ENCODE results near the gene NANS.
"Not testable (repeated sequence)": the region's sequence is repeated elsewhere in the genome, so short reads cannot be mapped to it uniquely, and the experiment has no call there.

NANS gene

DNA sequence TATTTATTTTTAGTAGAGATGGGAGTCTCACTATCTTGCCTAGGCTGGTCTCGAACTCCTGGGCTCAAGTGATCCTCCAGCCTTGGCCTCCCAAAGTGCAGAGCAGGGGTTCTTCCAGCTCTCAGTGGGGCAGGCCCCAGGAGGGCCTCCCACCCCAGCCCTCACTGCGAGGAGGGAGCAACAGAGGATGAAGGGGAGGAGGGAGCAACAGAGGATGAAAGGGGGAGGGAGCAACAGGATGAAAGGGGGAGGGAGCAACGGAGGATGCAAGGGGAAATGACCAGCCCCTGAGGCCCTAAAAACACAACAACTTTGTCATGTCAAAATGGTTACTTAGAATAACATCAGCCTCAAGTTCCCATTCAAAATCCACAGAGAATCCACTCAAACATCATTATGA, 52.5 kb downstream of the NANS start:
- no peak overlapping the region for H3K27ac Mint-ChIP-seq
- H3K9me3 Mint-ChIP-seq = peaks cover 6% of the 10 kb centered on the region
- DNase-seq = no peak
- H3K36me3 Mint-ChIP-seq (ENCODE audit: low read depth) = no peaks in the 10 kb centered on the region
- TF ChIP-seq, protein P1, sequence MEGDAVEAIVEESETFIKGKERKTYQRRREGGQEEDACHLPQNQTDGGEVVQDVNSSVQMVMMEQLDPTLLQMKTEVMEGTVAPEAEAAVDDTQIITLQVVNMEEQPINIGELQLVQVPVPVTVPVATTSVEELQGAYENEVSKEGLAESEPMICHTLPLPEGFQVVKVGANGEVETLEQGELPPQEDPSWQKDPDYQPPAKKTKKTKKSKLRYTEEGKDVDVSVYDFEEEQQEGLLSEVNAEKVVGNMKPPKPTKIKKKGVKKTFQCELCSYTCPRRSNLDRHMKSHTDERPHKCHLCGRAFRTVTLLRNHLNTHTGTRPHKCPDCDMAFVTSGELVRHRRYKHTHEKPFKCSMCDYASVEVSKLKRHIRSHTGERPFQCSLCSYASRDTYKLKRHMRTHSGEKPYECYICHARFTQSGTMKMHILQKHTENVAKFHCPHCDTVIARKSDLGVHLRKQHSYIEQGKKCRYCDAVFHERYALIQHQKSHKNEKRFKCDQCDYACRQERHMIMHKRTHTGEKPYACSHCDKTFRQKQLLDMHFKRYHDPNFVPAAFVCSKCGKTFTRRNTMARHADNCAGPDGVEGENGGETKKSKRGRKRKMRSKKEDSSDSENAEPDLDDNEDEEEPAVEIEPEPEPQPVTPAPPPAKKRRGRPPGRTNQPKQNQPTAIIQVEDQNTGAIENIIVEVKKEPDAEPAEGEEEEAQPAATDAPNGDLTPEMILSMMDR (IDR thresholded peaks at IDR 0.05) = no peak
- H3K4me3 Mint-ChIP-seq = no peak overlapping the region
- H3K4me1 Mint-ChIP-seq = no peaks in the 10 kb centered on the region
- no peaks in the 10 kb centered on the region for H3K27me3 Mint-ChIP-seq (ENCODE audit: low read depth, poor library complexity)

DNA sequence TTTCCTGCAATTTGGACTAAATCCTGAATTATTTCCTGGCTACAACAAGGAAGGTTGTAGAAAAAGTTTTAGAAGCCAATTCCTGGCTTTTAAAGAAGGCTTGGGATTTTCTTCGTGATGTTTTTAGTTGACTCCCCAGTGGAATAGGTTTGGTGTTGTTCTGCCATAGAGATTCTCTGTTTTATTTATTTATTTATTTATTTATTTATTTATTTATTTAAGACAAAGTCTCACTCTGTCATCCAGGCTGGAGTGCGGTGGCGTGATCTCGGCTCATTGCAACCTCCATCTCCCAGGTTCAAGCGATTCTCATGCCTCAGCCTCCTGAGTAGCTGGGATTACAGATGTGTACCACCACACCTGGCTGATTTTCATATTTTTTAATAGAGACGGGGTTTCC, 60.6 kb downstream of the NANS start:
- H3K4me3 Mint-ChIP-seq; H3K27ac Mint-ChIP-seq; DNase-seq; H3K9me3 Mint-ChIP-seq; H3K36me3 Mint-ChIP-seq (ENCODE audit: low read depth): not testable (repeated sequence)
- H3K27me3 Mint-ChIP-seq (ENCODE audit: low read depth, poor library complexity) = peaks cover 25% of the 10 kb centered on the region
- peaks cover 13% of the 10 kb centered on the region for H3K4me1 Mint-ChIP-seq

DNA sequence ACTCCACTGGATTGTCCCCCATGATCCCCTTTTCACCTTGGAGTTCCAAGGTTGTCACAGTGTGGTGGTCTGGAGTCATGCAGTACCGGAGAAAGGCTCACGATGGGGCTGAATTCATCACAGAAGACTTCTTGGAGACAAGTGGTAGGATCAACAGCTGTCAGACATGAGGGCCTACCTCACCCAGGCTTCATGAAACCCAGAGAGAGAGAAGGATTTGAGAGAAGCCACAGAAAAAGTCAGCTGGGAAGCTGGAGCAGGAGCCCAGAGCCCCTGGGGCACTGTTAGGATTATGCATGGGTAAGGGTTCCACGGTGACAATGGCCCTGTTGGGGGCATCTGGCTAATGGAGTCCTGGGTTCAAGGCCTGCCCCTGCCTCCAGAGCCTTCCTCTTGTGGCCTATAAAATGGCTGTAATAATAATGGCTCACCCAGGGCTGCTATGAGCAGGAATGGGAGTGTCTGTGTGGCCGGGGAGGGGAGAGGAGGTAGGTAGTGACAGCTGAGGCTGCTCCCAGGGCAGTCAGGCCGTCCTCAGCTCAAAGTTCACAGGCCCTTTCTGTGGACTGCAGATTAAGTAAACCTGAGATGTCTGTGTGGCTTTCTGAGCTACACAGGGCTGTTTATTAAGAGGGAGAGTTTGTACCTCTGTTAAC, 61.6 kb downstream of the NANS start:
- no peak for DNase-seq
- peak overlapping the region; percentile 79 for H3K4me3 Mint-ChIP-seq
- H3K36me3 Mint-ChIP-seq (ENCODE audit: low read depth) = no peaks in the 10 kb centered on the region
- H3K4me1 Mint-ChIP-seq = peaks cover 13% of the 10 kb centered on the region
- TF ChIP-seq, protein P1 (IDR thresholded peaks at IDR 0.05) = no peak
- H3K27ac Mint-ChIP-seq = no peak overlapping the region
- H3K9me3 Mint-ChIP-seq = no peaks in the 10 kb centered on the region
- peaks cover 25% of the 10 kb centered on the region for H3K27me3 Mint-ChIP-seq (ENCODE audit: low read depth, poor library complexity)

DNA sequence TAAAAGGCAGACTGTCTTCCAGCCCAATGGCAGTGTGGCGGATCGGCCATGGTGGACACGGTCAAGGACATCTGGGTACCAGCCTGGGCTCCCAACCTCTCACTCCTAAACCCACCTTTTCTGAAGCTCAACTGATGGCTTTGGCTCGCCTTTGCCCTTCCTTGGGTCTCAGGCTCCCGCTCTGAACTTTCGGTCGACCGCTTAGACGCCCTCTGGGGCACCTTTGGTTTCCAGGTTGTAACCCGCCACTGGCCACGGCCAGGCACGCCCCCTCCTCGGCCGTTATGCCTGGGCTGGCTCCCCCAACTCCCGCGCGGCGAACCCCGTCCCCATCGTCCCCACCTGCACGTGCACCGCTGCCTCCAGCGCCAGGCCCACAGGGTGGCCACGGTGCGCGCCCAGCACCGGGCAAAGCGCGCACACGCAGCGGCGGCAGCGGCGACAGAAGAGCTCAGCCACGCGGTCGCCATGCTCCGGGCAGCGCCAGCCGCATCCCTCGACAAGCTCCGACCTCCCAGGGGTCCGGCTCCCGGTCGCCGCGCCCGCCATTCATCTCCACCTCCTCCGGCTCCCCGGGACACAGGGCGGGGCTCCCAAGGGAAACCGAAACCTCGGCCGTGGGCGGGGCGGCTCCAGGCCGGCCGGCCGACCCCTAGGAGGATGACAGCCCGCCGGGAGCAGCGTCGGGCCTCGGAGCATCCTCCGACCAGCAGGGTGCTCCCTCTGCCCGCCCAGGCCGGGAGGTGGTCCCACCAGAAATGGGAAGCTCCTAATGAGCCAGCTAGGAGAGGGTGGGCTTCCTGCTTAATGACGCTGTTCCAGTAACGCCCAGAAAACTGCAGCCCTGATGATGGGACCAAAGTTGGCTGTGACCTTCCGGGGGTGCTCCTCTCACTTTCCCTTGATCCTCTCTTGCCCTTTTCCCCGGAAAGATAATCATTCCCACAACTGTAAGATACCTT, 62.4 kb downstream of the NANS start, which contains the start of gene TRIM14:
Gene TRIM14, minus strand, starts transcription at position 583 of the 962 bp plus-strand sequence. Its CDS starts 34 bp downstream, at position 549.
- Mint-ChIP-seq H3K4me1 (peaks cover 13% of the 10 kb centered on the region), H3K4me3 (peak within 1 kb of the TSS; percentile 79), H3K9me3 (no peaks in the 10 kb centered on the region), H3K36me3 (ENCODE audit: low read depth) (no peaks in the 10 kb centered on the region), H3K27me3 (ENCODE audit: low read depth, poor library complexity) (peaks cover 25% of the 10 kb centered on the region), H3K27ac (peak within 1 kb of the TSS; percentile 14)
- TF ChIP-seq, protein P1 (IDR thresholded peaks at IDR 0.05) = no peak
- DNase-seq = peak; percentile 81

DNA sequence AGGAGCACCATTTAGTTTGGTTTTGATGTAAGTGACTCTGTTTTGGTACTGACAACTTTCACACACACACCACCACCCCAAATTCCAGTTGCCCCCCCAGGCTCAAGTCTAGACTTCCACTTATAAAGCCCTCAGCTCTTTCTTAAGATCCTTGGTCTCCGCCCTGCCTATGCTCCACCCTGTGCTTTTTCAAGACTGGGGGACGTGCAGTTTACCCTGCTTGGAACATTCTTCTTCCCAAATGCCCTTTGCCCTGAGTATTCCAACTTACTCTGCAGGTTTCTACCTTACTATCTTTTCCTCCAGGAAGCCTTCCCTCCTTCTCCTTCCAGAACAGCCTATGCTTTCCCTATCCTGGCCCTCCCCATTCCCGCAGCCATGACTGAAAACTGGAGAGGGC, 63.9 kb downstream of the NANS start:
- peaks cover 13% of the 10 kb centered on the region for H3K4me1 Mint-ChIP-seq
- no peaks in the 10 kb centered on the region for H3K9me3 Mint-ChIP-seq
- no peaks in the 10 kb centered on the region for H3K36me3 Mint-ChIP-seq (ENCODE audit: low read depth)
- DNase-seq = no peak
- peak overlapping the region; percentile 34 for H3K4me3 Mint-ChIP-seq
- TF ChIP-seq, protein P1 (IDR thresholded peaks at IDR 0.05) = no peak
- H3K27ac Mint-ChIP-seq = no peak overlapping the region
- H3K27me3 Mint-ChIP-seq (ENCODE audit: low read depth, poor library complexity) = peaks cover 25% of the 10 kb centered on the region

DNA sequence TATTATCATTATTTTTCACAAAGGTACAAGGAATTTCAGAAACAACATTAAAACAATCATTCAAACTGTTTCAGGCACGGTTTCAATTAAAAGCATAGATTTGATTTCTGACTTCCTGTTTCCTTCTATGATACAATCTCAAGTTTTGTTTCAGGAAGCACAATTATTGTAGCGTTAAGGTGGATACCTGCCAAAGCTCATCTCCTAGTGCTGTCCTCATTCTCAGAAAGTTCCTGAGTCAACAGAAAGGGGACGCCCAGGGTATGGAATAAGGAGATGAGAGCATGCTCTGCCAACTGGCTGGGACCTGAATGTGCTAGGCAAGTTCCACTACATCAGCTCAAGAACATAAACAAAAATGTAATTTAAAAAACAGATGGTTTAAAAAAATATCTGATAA, 64.5 kb downstream of the NANS start:
- TF ChIP-seq, protein P1 (IDR thresholded peaks at IDR 0.05) = no peak
- Mint-ChIP-seq H3K9me3 (no peaks in the 10 kb centered on the region), H3K4me3 (no peak overlapping the region), H3K36me3 (ENCODE audit: low read depth) (no peaks in the 10 kb centered on the region), H3K27me3 (ENCODE audit: low read depth, poor library complexity) (peaks cover 25% of the 10 kb centered on the region), H3K27ac (no peak overlapping the region), H3K4me1 (peaks cover 13% of the 10 kb centered on the region)
- no peak for DNase-seq

DNA sequence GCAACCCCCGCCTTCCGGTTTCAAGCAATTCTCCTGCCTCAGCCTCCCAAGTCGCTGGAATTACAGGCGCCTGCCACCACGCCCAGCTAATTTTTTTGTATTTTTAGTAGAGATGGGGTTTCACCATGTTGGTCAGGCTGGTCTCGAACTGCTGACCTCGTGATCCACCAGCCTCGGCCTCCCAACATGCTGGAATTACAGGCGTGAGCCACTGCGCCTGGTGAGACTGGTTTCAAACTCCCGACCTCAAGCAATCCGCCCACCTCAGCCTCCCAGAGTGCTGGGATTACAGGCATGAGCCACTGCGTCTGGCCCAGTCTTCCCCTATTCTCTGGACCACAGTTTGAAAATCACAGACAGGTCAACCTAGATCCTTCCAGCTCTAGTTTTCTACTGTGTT, 67.6 kb downstream of the NANS start:
- H3K27ac Mint-ChIP-seq; H3K36me3 Mint-ChIP-seq (ENCODE audit: low read depth); H3K9me3 Mint-ChIP-seq; DNase-seq; H3K4me1 Mint-ChIP-seq; H3K4me3 Mint-ChIP-seq: not testable (repeated sequence)
- H3K27me3 Mint-ChIP-seq (ENCODE audit: low read depth, poor library complexity) = peaks cover 18% of the 10 kb centered on the region

All from nephron progenitor cell (in vitro differentiated cells).